ENCODE measurements around the gene VCAM1.

Gene VCAM1

GRCh38 chr1:100750005-100750885, 30.7 kb downstream of the VCAM1 start:
- no peak for DNase-seq (ENCODE audit: extremely low spot score)
- POLR2A ChIA-PET: no interaction called here
- CTCF ChIA-PET: no interaction called here

GRCh38 chr1:100752791-100753190, 33.2 kb downstream of the VCAM1 start:
- CTCF ChIA-PET: no interaction called here
- POLR2A ChIA-PET: no interaction called here

More at GRCh38 chr1:100750005-100750885, 30.7 kb downstream of the VCAM1 start:
- TF ChIP-seq FOXA1 (IDR thresholded peaks at IDR 0.05) (no peak), FOXM1 (IDR thresholded peaks at IDR 0.05; ENCODE audit: borderline replicate concordance) (no peak), CTBP1 (IDR thresholded peaks at IDR 0.05; ENCODE audit: borderline replicate concordance) (no peak), SP1 (IDR thresholded peaks at IDR 0.05) (no peak), ELF4 (IDR thresholded peaks at IDR 0.05) (no peak), ZNF384 (IDR thresholded peaks at IDR 0.05) (no peak), BHLHE40 (IDR thresholded peaks at IDR 0.05; ENCODE audit: borderline replicate concordance) (no peak), TARDBP (IDR thresholded peaks at IDR 0.05) (no peak), FOXK2 (IDR thresholded peaks at IDR 0.05) (no peak)

GRCh38 chr1:100757946-100758345, 38.4 kb downstream of the VCAM1 start:
- DNase-seq (ENCODE audit: extremely low spot score): no peak
- ChIA-PET POLR2A (no interaction called here), CTCF (no interaction called here)
- TF ChIP-seq FOXA1 (IDR thresholded peaks at IDR 0.05) (no peak), LEF1 (IDR thresholded peaks at IDR 0.05; ENCODE audit: borderline replicate concordance) (no peak), L3MBTL2 (conservative IDR thresholded peaks at IDR 0.05) (no peak), ELF4 (IDR thresholded peaks at IDR 0.05) (no peak), FOXK2 (IDR thresholded peaks at IDR 0.05) (no peak), SUZ12 (IDR thresholded peaks at IDR 0.05) (no peak), PKNOX1 (IDR thresholded peaks at IDR 0.05) (no peak), ZNF384 (IDR thresholded peaks at IDR 0.05) (no peak), TARDBP (IDR thresholded peaks at IDR 0.05) (no peak), BHLHE40 (IDR thresholded peaks at IDR 0.05; ENCODE audit: borderline replicate concordance) (no peak)

More at GRCh38 chr1:100752791-100753190, 33.2 kb downstream of the VCAM1 start:
- DNase-seq (ENCODE audit: extremely low spot score): no peak
- TF ChIP-seq ARNT (IDR thresholded peaks at IDR 0.05): no peak
- no peak for TF ChIP-seq FOXM1 (IDR thresholded peaks at IDR 0.05; ENCODE audit: borderline replicate concordance)
- TF ChIP-seq HDGF (IDR thresholded peaks at IDR 0.05; ENCODE audit: borderline replicate concordance): no peak
- no peak for TF ChIP-seq FOXK2 (IDR thresholded peaks at IDR 0.05)
- TF ChIP-seq BHLHE40 (IDR thresholded peaks at IDR 0.05; ENCODE audit: borderline replicate concordance): no peak

GRCh38 chr1:100759188-100759587, 39.6 kb downstream of the VCAM1 start:
- no peak for DNase-seq (ENCODE audit: extremely low spot score)
- ChIA-PET POLR2A (no interaction called here), CTCF (no interaction called here)
- TF ChIP-seq L3MBTL2 (conservative IDR thresholded peaks at IDR 0.05) (no peak), CTBP1 (IDR thresholded peaks at IDR 0.05; ENCODE audit: borderline replicate concordance) (no peak), BHLHE40 (IDR thresholded peaks at IDR 0.05; ENCODE audit: borderline replicate concordance) (no peak), PKNOX1 (IDR thresholded peaks at IDR 0.05) (no peak), FOXA1 (IDR thresholded peaks at IDR 0.05) (no peak), ZNF384 (IDR thresholded peaks at IDR 0.05) (no peak), ELF4 (IDR thresholded peaks at IDR 0.05) (no peak)

GRCh38 chr1:100760511-100760910, 41.0 kb downstream of the VCAM1 start:
- no peak for DNase-seq (ENCODE audit: extremely low spot score)
- ChIA-PET CTCF (no interaction called here), POLR2A (no interaction called here)

GRCh38 chr1:100762461-100762860, 42.9 kb downstream of the VCAM1 start:
- no peak for TF ChIP-seq TARDBP (IDR thresholded peaks at IDR 0.05)
- no peak for TF ChIP-seq FOXA1 (IDR thresholded peaks at IDR 0.05)
- TF ChIP-seq ARNT (IDR thresholded peaks at IDR 0.05): no peak
- TF ChIP-seq FOXM1 (IDR thresholded peaks at IDR 0.05; ENCODE audit: borderline replicate concordance): no peak
- no peak for TF ChIP-seq ELF4 (IDR thresholded peaks at IDR 0.05)
- POLR2A ChIA-PET: no interaction called here
- CTCF ChIA-PET: no interaction called here
- no peak for DNase-seq (ENCODE audit: extremely low spot score)

More at GRCh38 chr1:100760511-100760910, 41.0 kb downstream of the VCAM1 start:
- TF ChIP-seq LEF1 (IDR thresholded peaks at IDR 0.05; ENCODE audit: borderline replicate concordance): no peak
- no peak for TF ChIP-seq BHLHE40 (IDR thresholded peaks at IDR 0.05; ENCODE audit: borderline replicate concordance)
- TF ChIP-seq ELF4 (IDR thresholded peaks at IDR 0.05): no peak
- no peak for TF ChIP-seq NFRKB (IDR thresholded peaks at IDR 0.05)

- TF ChIP-seq CTBP1 (IDR thresholded peaks at IDR 0.05; ENCODE audit: borderline replicate concordance): no peak
- TF ChIP-seq BHLHE40 (IDR thresholded peaks at IDR 0.05; ENCODE audit: borderline replicate concordance): no peak
- no peak for TF ChIP-seq FOXA1 (IDR thresholded peaks at IDR 0.05)
- TF ChIP-seq LEF1 (IDR thresholded peaks at IDR 0.05; ENCODE audit: borderline replicate concordance): no peak
- TF ChIP-seq ZNF384 (IDR thresholded peaks at IDR 0.05): no peak
- TF ChIP-seq NFRKB (IDR thresholded peaks at IDR 0.05): no peak
- no peak for TF ChIP-seq HDGF (IDR thresholded peaks at IDR 0.05; ENCODE audit: borderline replicate concordance)
- no peak for TF ChIP-seq ELF4 (IDR thresholded peaks at IDR 0.05)
- no peak for TF ChIP-seq L3MBTL2 (conservative IDR thresholded peaks at IDR 0.05)
- no peak for TF ChIP-seq SUZ12 (IDR thresholded peaks at IDR 0.05)
- TF ChIP-seq FOXM1 (IDR thresholded peaks at IDR 0.05; ENCODE audit: borderline replicate concordance): no peak
- TF ChIP-seq TARDBP (IDR thresholded peaks at IDR 0.05): no peak
- no peak for TF ChIP-seq ARNT (IDR thresholded peaks at IDR 0.05)
- CTCF ChIA-PET: no interaction called here
- POLR2A ChIA-PET: no interaction called here
- DNase-seq (ENCODE audit: extremely low spot score): no peak
Measured at GRCh38 chr1:100767176-100767890, 47.8 kb downstream of the VCAM1 start.
